ENCODE measurements around the gene HCN4. TPM values are rescaled to one million over a fixed set of nuclear protein-coding genes. Genes with fewer than 3 reads are reported as not detected.

HCN4 gene
- total RNA-seq, 1 experiment from 2014 or later = 10.5 TPM

- TF ChIP-seq MAX (CRISPR knock-in tag; IDR thresholded peaks at IDR 0.05) (no peak), ZSCAN18 (CRISPR knock-in tag; IDR thresholded peaks at IDR 0.05) (no peak), CTCF (IDR thresholded peaks at IDR 0.05) (no peak), EMX1 (CRISPR knock-in tag; IDR thresholded peaks at IDR 0.05) (no peak), RELA (CRISPR knock-in tag; IDR thresholded peaks at IDR 0.05; ENCODE audit: borderline replicate concordance) (no peak), FOXK1 (CRISPR knock-in tag; IDR thresholded peaks at IDR 0.05) (no peak), NFYB (CRISPR knock-in tag; conservative IDR thresholded peaks at IDR 0.05; ENCODE audit: low read depth) (no peak), ZNF396 (CRISPR knock-in tag; IDR thresholded peaks at IDR 0.05; ENCODE audit: borderline replicate concordance) (no peak), PRDM15 (CRISPR knock-in tag; IDR thresholded peaks at IDR 0.05) (no peak)
Observed at GRCh38 chr15:73393336-73393735, 24.6 kb upstream of the HCN4 start (continued).

GRCh38 chr15:73392025-73392424 lies 23.3 kb upstream of the HCN4 start:
- no peaks in the 10 kb centered on the region for H3K36me3 Mint-ChIP-seq

More at GRCh38 chr15:73392025-73392424, 23.3 kb upstream of the HCN4 start:
- ChIA-PET CTCF (no interaction called here), POLR2A (no interaction called here)
- TF ChIP-seq ERG (CRISPR knock-in tag; IDR thresholded peaks at IDR 0.05) (no peak), TP53 (CRISPR knock-in tag; IDR thresholded peaks at IDR 0.05) (no peak), SMAD4 (CRISPR knock-in tag; IDR thresholded peaks at IDR 0.05) (no peak), GTF2I (CRISPR knock-in tag; conservative IDR thresholded peaks at IDR 0.05) (no peak), USF1 (CRISPR knock-in tag; IDR thresholded peaks at IDR 0.05) (no peak), ATF2 (CRISPR knock-in tag; IDR thresholded peaks at IDR 0.05; ENCODE audit: borderline replicate concordance, low read depth) (no peak), GRHL2 (CRISPR knock-in tag; IDR thresholded peaks at IDR 0.05; ENCODE audit: insufficient replicate concordance, severe bottlenecking) (no peak), NFATC4 (CRISPR knock-in tag; IDR thresholded peaks at IDR 0.05) (no peak), PRRX2 (CRISPR knock-in tag; IDR thresholded peaks at IDR 0.05) (no peak), EMX1 (CRISPR knock-in tag; IDR thresholded peaks at IDR 0.05) (no peak), ZNF532 (CRISPR knock-in tag; IDR thresholded peaks at IDR 0.05; ENCODE audit: borderline replicate concordance) (no peak), PREB (CRISPR knock-in tag; IDR thresholded peaks at IDR 0.05; ENCODE audit: borderline replicate concordance) (no peak), OVOL2 (CRISPR knock-in tag; IDR thresholded peaks at IDR 0.05; ENCODE audit: borderline replicate concordance) (no peak)
- no peak for DNase-seq (ENCODE audit: low spot score)
- H3K27ac Mint-ChIP-seq = no peak overlapping the region
- H3K4me3 Mint-ChIP-seq = no peak overlapping the region
- peaks cover 43% of the 10 kb centered on the region for H3K4me1 Mint-ChIP-seq
- no peak for ATAC-seq
- no peaks in the 10 kb centered on the region for H3K9me3 Mint-ChIP-seq
- H3K27me3 Mint-ChIP-seq (ENCODE audit: low read depth) = peaks cover 9% of the 10 kb centered on the region

Measured in WTC11 (cell line).